ENCODE measurements around the gene IL20RB. TPM values are rescaled to one million over a fixed set of nuclear protein-coding genes. Genes with fewer than 3 reads are reported as not detected.

The IL20RB gene
- total and polyA plus RNA-seq, 2 of the 13 experiments (the other 11 are each of a cell fraction or from before 2014, with no cell fraction given) = 0.22 to 0.32 TPM

DNA sequence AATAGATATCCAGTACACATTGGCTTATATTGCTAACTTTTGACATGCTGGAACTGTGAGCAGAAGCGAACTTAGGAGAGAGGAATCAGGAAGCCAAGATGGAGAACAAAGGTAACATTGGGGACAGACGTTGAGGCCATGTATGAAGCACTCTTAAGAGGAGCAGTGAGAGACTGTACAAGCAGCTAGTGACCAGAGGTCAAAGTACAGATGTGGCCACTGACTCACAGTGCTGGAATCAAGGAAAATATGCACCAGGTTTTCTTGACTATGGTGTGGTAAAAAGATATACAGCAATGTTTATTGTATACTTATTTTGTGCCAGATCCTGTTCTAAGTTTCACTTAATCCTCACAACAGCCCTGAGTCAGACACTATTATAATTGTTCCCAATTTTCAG lies 2.0 kb upstream of the IL20RB start (continued):
- TF ChIP-seq, protein P1, sequence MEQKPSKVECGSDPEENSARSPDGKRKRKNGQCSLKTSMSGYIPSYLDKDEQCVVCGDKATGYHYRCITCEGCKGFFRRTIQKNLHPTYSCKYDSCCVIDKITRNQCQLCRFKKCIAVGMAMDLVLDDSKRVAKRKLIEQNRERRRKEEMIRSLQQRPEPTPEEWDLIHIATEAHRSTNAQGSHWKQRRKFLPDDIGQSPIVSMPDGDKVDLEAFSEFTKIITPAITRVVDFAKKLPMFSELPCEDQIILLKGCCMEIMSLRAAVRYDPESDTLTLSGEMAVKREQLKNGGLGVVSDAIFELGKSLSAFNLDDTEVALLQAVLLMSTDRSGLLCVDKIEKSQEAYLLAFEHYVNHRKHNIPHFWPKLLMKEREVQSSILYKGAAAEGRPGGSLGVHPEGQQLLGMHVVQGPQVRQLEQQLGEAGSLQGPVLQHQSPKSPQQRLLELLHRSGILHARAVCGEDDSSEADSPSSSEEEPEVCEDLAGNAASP (CRISPR knock-in tag; IDR thresholded peaks at IDR 0.05; ENCODE audit: borderline replicate concordance) = peak; percentile 67; the same call in 1 of the 2 replicates
- no peak for TF ChIP-seq ZC3H13 (CRISPR knock-in tag; IDR thresholded peaks at IDR 0.05)
- no peak for TF ChIP-seq SIX1 (CRISPR knock-in tag; IDR thresholded peaks at IDR 0.05; ENCODE audit: borderline replicate concordance)
- no peak for TF ChIP-seq NFKB2 (CRISPR knock-in tag; IDR thresholded peaks at IDR 0.05; ENCODE audit: borderline replicate concordance)
- TF ChIP-seq, protein P2, sequence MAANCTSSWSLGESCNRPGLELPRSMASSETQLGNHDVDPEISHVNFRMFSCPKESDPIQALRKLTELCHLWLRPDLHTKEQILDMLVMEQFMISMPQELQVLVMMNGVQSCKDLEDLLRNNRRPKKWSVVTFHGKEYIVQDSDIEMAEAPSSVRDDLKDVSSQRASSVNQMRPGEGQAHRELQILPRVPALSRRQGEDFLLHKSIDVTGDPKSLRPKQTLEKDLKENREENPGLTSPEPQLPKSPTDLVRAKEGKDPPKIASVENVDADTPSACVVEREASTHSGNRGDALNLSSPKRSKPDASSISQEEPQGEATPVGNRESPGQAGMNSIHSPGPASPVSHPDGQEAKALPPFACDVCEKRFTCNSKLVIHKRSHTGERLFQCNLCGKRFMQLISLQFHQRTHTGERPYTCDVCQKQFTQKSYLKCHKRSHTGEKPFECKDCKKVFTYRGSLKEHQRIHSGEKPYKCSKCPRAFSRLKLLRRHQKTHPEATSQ (CRISPR knock-in tag; IDR thresholded peaks at IDR 0.05; ENCODE audit: borderline replicate concordance) = no peak
- TF ChIP-seq, protein P3, sequence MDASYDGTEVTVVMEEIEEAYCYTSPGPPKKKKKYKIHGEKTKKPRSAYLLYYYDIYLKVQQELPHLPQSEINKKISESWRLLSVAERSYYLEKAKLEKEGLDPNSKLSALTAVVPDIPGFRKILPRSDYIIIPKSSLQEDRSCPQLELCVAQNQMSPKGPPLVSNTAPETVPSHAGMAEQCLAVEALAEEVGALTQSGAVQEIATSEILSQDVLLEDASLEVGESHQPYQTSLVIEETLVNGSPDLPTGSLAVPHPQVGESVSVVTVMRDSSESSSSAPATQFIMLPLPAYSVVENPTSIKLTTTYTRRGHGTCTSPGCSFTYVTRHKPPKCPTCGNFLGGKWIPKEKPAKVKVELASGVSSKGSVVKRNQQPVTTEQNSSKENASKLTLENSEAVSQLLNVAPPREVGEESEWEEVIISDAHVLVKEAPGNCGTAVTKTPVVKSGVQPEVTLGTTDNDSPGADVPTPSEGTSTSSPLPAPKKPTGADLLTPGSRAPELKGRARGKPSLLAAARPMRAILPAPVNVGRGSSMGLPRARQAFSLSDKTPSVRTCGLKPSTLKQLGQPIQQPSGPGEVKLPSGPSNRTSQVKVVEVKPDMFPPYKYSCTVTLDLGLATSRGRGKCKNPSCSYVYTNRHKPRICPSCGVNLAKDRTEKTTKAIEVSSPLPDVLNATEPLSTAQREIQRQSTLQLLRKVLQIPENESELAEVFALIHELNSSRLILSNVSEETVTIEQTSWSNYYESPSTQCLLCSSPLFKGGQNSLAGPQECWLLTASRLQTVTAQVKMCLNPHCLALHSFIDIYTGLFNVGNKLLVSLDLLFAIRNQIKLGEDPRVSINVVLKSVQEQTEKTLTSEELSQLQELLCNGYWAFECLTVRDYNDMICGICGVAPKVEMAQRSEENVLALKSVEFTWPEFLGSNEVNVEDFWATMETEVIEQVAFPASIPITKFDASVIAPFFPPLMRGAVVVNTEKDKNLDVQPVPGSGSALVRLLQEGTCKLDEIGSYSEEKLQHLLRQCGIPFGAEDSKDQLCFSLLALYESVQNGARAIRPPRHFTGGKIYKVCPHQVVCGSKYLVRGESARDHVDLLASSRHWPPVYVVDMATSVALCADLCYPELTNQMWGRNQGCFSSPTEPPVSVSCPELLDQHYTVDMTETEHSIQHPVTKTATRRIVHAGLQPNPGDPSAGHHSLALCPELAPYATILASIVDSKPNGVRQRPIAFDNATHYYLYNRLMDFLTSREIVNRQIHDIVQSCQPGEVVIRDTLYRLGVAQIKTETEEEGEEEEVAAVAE (CRISPR knock-in tag; IDR thresholded peaks at IDR 0.05; ENCODE audit: borderline replicate concordance) = no peak
- no peak for TF ChIP-seq PHF8 (CRISPR knock-in tag; IDR thresholded peaks at IDR 0.05)
- no peak for TF ChIP-seq ZNF598 (CRISPR knock-in tag; IDR thresholded peaks at IDR 0.05; ENCODE audit: borderline replicate concordance)
- TF ChIP-seq, protein P4, sequence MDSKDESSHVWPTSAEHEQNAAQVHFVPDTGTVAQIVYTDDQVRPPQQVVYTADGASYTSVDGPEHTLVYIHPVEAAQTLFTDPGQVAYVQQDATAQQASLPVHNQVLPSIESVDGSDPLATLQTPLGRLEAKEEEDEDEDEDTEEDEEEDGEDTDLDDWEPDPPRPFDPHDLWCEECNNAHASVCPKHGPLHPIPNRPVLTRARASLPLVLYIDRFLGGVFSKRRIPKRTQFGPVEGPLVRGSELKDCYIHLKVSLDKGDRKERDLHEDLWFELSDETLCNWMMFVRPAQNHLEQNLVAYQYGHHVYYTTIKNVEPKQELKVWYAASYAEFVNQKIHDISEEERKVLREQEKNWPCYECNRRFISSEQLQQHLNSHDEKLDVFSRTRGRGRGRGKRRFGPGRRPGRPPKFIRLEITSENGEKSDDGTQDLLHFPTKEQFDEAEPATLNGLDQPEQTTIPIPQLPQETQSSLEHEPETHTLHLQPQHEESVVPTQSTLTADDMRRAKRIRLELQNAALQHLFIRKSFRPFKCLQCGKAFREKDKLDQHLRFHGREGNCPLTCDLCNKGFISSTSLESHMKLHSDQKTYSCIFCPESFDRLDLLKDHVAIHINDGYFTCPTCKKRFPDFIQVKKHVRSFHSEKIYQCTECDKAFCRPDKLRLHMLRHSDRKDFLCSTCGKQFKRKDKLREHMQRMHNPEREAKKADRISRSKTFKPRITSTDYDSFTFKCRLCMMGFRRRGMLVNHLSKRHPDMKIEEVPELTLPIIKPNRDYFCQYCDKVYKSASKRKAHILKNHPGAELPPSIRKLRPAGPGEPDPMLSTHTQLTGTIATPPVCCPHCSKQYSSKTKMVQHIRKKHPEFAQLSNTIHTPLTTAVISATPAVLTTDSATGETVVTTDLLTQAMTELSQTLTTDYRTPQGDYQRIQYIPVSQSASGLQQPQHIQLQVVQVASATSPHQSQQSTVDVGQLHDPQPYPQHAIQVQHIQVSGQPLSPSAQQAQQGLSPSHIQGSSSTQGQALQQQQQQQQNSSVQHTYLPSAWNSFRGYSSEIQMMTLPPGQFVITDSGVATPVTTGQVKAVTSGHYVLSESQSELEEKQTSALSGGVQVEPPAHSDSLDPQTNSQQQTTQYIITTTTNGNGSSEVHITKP (CRISPR knock-in tag; IDR thresholded peaks at IDR 0.05; ENCODE audit: low read depth) = no peak
- no peak for TF ChIP-seq WIZ (CRISPR knock-in tag; IDR thresholded peaks at IDR 0.05)
- TF ChIP-seq ZNF101 (CRISPR knock-in tag; IDR thresholded peaks at IDR 0.05; ENCODE audit: borderline replicate concordance, low read depth) = no peak
- no peak for TF ChIP-seq RFXANK (CRISPR knock-in tag; IDR thresholded peaks at IDR 0.05)
- TF ChIP-seq CREM (IDR thresholded peaks at IDR 0.05) = no peak
- no peak for TF ChIP-seq CREM (CRISPR knock-in tag; IDR thresholded peaks at IDR 0.05)
- TF ChIP-seq KLF11 (CRISPR knock-in tag; IDR thresholded peaks at IDR 0.05) = no peak
- no peak for TF ChIP-seq ZNF24 (IDR thresholded peaks at IDR 0.05)
- TF ChIP-seq, protein P5, sequence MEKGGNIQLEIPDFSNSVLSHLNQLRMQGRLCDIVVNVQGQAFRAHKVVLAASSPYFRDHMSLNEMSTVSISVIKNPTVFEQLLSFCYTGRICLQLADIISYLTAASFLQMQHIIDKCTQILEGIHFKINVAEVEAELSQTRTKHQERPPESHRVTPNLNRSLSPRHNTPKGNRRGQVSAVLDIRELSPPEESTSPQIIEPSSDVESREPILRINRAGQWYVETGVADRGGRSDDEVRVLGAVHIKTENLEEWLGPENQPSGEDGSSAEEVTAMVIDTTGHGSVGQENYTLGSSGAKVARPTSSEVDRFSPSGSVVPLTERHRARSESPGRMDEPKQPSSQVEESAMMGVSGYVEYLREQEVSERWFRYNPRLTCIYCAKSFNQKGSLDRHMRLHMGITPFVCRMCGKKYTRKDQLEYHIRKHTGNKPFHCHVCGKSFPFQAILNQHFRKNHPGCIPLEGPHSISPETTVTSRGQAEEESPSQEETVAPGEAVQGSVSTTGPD (CRISPR knock-in tag; IDR thresholded peaks at IDR 0.05) = no peak
- TF ChIP-seq ZNF607 (CRISPR knock-in tag; IDR thresholded peaks at IDR 0.05; ENCODE audit: borderline replicate concordance) = no peak
- no peak for TF ChIP-seq ZFP41 (CRISPR knock-in tag; IDR thresholded peaks at IDR 0.05; ENCODE audit: borderline replicate concordance)

Data from HepG2 (cell line).